Skin of body (tissue), 3 donors: ENCODE data around the gene KCNK3. TPM values are rescaled to one million over a fixed set of nuclear protein-coding genes. Genes with fewer than 3 reads are reported as not detected.

Experiments
- DNase-seq: peaks from one replicate; lab custom pipeline; 2025; lab: John Stamatoyannopoulos, UW
- small RNA-seq: library from RNA; depleted of rRNA; stranded (forward); fragments of <200 nt; gene quantifications from one replicate; pipeline ENCODE3, GENCODE V24; 2014; ENCODE audit warnings: low replicate concordance
- total RNA-seq: library from RNA; depleted of rRNA; stranded (reverse); fragments of >200 nt; gene quantifications from one replicate; pipeline ENCODE4 v1.2.3, GENCODE V29; 2014

KCNK3 gene
- total RNA-seq, 1 donor from 2014 or later, result 0.49 TPM

DNA sequence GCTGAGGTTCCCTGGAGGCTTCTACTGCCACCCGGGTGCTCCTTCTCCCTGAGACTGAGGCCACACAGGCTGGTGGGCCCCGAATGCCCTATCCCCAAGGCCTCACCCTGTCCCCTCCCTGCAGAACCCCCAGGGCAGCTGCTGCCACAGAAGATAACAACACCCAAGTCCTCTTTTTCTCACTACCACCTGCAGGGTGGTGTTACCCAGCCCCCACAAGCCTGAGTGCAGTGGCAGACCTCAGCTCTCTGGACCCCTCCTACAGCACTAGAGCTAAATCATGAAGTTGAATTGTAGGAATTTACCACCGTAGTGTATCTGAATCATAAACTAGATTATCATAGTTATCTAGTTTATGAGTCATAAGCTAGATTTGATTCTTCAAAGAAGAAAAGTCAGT, 86.0 kb downstream of the KCNK3 start:
- DNase-seq, result no peak

DNA sequence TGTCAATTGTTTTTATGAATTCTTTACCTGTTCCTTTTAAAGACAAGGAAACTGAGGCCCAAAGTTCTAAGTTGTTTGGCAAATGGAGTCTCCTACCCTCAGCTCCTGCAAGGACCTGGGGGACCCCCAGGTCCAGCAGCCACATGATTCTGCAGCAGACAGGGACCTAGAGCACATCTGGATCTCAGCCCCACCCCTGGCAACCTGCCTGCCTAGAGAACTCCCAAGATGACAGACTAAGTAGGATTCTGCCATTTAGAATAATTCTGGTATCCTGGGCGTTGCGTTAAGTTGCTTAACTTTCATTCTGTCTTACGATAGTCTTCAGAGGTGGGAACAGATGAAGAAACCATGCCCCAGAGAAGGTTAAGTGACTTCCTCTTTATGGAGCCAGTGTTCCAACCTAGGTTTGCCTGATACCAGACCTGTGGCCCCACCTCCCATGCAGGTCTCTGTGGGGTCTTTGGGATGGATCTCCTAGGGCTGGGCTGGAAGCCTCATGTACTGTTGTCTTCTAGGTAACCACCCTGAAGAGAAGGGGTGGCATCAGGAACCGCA, 87.8 kb downstream of the KCNK3 start:
- DNase-seq, result no peak

Small RNA genes within 50 kb of the gene (small RNA-seq; reads per million reads assigned to genes)
- gene AC015977.1, result not detected

Other genes with a start within 250 kb of the KCNK3 start
- 0.69 TPM for gene OTOF, start 214.6 kb upstream of the KCNK3 start, total RNA-seq
- gene CIB4, start 51.4 kb upstream of the KCNK3 start, total RNA-seq, result not detected
- gene SLC35F6, start 71.6 kb downstream of the KCNK3 start, total RNA-seq, result 12.4 TPM
- 4.1 TPM for gene CENPA, start 93.3 kb downstream of the KCNK3 start, total RNA-seq
- gene DPYSL5, start 155.4 kb downstream of the KCNK3 start, total RNA-seq, result 0.49 TPM